H1 (cell line): ENCODE measurements around the gene TAF4. TPM values are rescaled to one million over a fixed set of nuclear protein-coding genes. Genes with fewer than 3 reads are reported as not detected.

Experiments used
- CHD7 ChIP-seq: fragments of 300-600 bp; sonication (generic); IDR thresholded peaks from 2 replicates; pipeline ENCODE4 v1.7.1; 2012; ENCODE audit warnings: low read length, moderate library complexity, mild to moderate bottlenecking, inconsistent platforms; ENCODE audit not compliant: insufficient replicate concordance
- polyA plus RNA-seq, 7 experiments: library from polyadenylated mRNA; depleted of rRNA in 3 of 7; stranded (reverse) in 5 of 7; unstranded in 2 of 7; fragments of >200 nt in 5 of 7; fragments of 200-250 nt in 2 of 7; gene quantifications; 1 replicate in 5 of 7; 2 replicates in 1 of 7; 4 replicates in 1 of 7; pipeline versions ENCODE4 v1.2.1 to v1.2.3, GENCODE V29; 2011 to 2013; ENCODE audit warnings: missing spikeins in 2 of 7, mixed read lengths in 2 of 7
- total RNA-seq: library from RNA; stranded (reverse); fragmentation: NEBNext Ultra II Directional; extraction: Animal tissue kit (Norgen Biotek cat#: 25700); gene quantifications from 2 replicates; pipeline ENCODE4 v1.2.1, GENCODE V29; 2021
- TF ChIP-seq, protein P1 (sequence below): IDR thresholded peaks from 2 replicates; pipeline ENCODE4 v1.6.1; 2011; ENCODE audit warnings: low read depth, mild to moderate bottlenecking, low read length; ENCODE audit not compliant: insufficient read depth

The TAF4 gene
- total and polyA plus RNA-seq, 2 of the 8 experiments (the other 6 are each of a cell fraction or from before 2014, with no cell fraction given) = 16.0 to 30.1 TPM

- no peak for TF ChIP-seq CHD7
- TF ChIP-seq, protein P1, sequence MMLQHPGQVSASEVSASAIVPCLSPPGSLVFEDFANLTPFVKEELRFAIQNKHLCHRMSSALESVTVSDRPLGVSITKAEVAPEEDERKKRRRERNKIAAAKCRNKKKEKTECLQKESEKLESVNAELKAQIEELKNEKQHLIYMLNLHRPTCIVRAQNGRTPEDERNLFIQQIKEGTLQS = no peak
- TF ChIP-seq, all 59 proteins: peak for 0
Measured at GRCh38 chr20:61926796-61927192, 138.9 kb downstream of the TAF4 start (continued).
